ENCODE results near the gene LGALS4. TPM values are rescaled to one million over a fixed set of nuclear protein-coding genes. Genes with fewer than 3 reads are reported as not detected.
"Not testable (repeated sequence)": the region's sequence is repeated elsewhere in the genome, so short reads cannot be mapped to it uniquely, and the experiment has no call there.

Gene LGALS4
- 0.23 TPM for polyA plus RNA-seq (2013, experiment 1 of 2; ENCODE audit: insufficient read length)
- polyA plus RNA-seq (2013, experiment 2 of 2; ENCODE audit: insufficient read length), result 0.27 TPM

- no peak for DNase-seq
Measured at GRCh38 chr19:38812841-38813320, at the start of gene LGALS4. LGALS4 (minus strand) TSS chr19:38812945; CDS start chr19:38812886, 59 bp downstream.

- DNase-seq, result no peak
Measured at GRCh38 chr19:38861368-38861767, 48.6 kb upstream of the LGALS4 start.

GRCh38 chr19:38859631-38860204, 47.0 kb upstream of the LGALS4 start:
- DNase-seq, result not testable (repeated sequence)

GRCh38 chr19:38856813-38857212, 44.1 kb upstream of the LGALS4 start:
- no peak for DNase-seq

- not testable (repeated sequence) for DNase-seq
Measured at GRCh38 chr19:38855751-38856150, 43.0 kb upstream of the LGALS4 start.

GRCh38 chr19:38854961-38855360, 42.2 kb upstream of the LGALS4 start:
- DNase-seq, result not testable (repeated sequence)

GRCh38 chr19:38853214-38853613, 40.5 kb upstream of the LGALS4 start:
- DNase-seq, result no peak

- DNase-seq, result peak; percentile 67
Measured at GRCh38 chr19:38852231-38853044, 39.7 kb upstream of the LGALS4 start.

GRCh38 chr19:38851622-38852230, 39.0 kb upstream of the LGALS4 start:
- peak; percentile 95 for DNase-seq

- DNase-seq, result no peak
Measured at GRCh38 chr19:38850976-38851621, 38.4 kb upstream of the LGALS4 start.

GRCh38 chr19:38850436-38850975, 37.8 kb upstream of the LGALS4 start:
- no peak for DNase-seq

GRCh38 chr19:38849860-38850435, 37.2 kb upstream of the LGALS4 start, which contains the start of gene HNRNPL:
HNRNPL (minus strand) TSS chr19:38849986; CDS start chr19:38849966, 20 bp downstream.
- peak; percentile 100 for DNase-seq

- peak; percentile 97 for DNase-seq
Measured at GRCh38 chr19:38849147-38849859, 36.6 kb upstream of the LGALS4 start.

- no peak for DNase-seq
Measured at GRCh38 chr19:38848299-38849146, 35.8 kb upstream of the LGALS4 start.

- no peak for DNase-seq
Measured at GRCh38 chr19:38846097-38846496, 33.4 kb upstream of the LGALS4 start.

GRCh38 chr19:38845374-38846024, 32.8 kb upstream of the LGALS4 start:
- DNase-seq, result no peak

- no peak for DNase-seq
Measured at GRCh38 chr19:38844093-38844686, 31.4 kb upstream of the LGALS4 start.

- DNase-seq, result no peak
Measured at GRCh38 chr19:38843175-38843758, 30.5 kb upstream of the LGALS4 start.

Measured in fibroblast of skin of scalp (primary cell).